Measurements from ENCODE around the gene PLXNA3. TPM values are rescaled to one million over a fixed set of nuclear protein-coding genes. Genes with fewer than 3 reads are reported as not detected.

The PLXNA3 gene
- total RNA-seq (10 to 100 TPM in 7 of 9 donors, 1 to 10 TPM in 2; 2.1 to 46.3 (median 12.1) TPM), polyA plus RNA-seq (10 to 100 TPM; 22.3 to 83.6 (median 27.4) TPM)
- long read RNA-seq, donor 1, partial matches to known transcripts: 249 of 261 reads
- long read RNA-seq, donor 1, other reads (novel, unspliced or antisense): 12 of 261 reads
- long read RNA-seq, donor 2, partial matches to known transcripts: 107 of 108 reads
- long read RNA-seq, donor 2, other reads (novel, unspliced or antisense): 0 of 108 reads
- long read RNA-seq, donor 3: 0 reads
- long read RNA-seq, donor 4, partial matches to known transcripts: 0 of 1 reads
- long read RNA-seq, donor 4, other reads (novel, unspliced or antisense): 1 of 1 reads
- long read RNA-seq, donor 5, full-length matches to known transcripts: 6 of 38 reads
- long read RNA-seq, donor 5, partial matches to known transcripts: 18 of 38 reads
- long read RNA-seq, donor 5, other reads (novel, unspliced or antisense): 14 of 38 reads
- long read RNA-seq, donor 6, partial matches to known transcripts: 1 of 2 reads
- long read RNA-seq, donor 6, other reads (novel, unspliced or antisense): 1 of 2 reads
- long read RNA-seq, donor 7, partial matches to known transcripts: 0 of 1 reads
- long read RNA-seq, donor 7, other reads (novel, unspliced or antisense): 0 of 1 reads
- long read RNA-seq, donor 8: 0 reads
- long read RNA-seq, donor 9: 0 reads
- long read RNA-seq, donor 10: 0 reads

GRCh38 chrX:154458116-154458953 is at the start of gene PLXNA3:
Gene PLXNA3 (plus strand): TSS chrX:154458281. CDS start chrX:154460184, 1,903 bp downstream.
- Histone ChIP-seq H3K36me3 (replicated peaks in 1 of 2) (no peaks in the 10 kb centered on the region), H3K4me3 (peak within 1 kb of the TSS in 2 of 4 donors; percentile 34 to 66), H3K27me3 (no peaks in the 10 kb centered on the region), H3K27ac (peak within 1 kb of the TSS in 2 of 5 donors; percentile 66 to 84), H3K4me1 (replicated peaks in 1 of 2) (no peaks in the 10 kb centered on the region), H3K9me3 (replicated peaks in 1 of 3) (no peaks in the 10 kb centered on the region)
- TF ChIP-seq POLR2A (IDR thresholded peaks at IDR 0.05) (peak; percentile 55 to 79), CTCF (IDR thresholded peaks at IDR 0.05) (no peak)
- DNase-seq: peak in 3 of 7 donors; percentile 33 to 62 (median 40)
- WGBS, 4 donors: 0 to 44% (median 15%) methylated on average over 2 to 61 of the region's 88 CpGs
- intact Hi-C loops (cut with DNase I): no loop called here

- Histone ChIP-seq H3K36me3 (replicated peaks in 1 of 2) (no peaks in the 10 kb centered on the region), H3K9me3 (replicated peaks in 1 of 3) (no peaks in the 10 kb centered on the region), H3K4me3 (peak overlapping the region in 1 of 4 donors; percentile 36), H3K4me1 (replicated peaks in 1 of 2) (peaks cover 0 to 4% of the 10 kb centered on the region in 2 donors), H3K27me3 (peaks cover 4% of the 10 kb centered on the region), H3K27ac (peak overlapping the region in 2 of 5 donors; percentile 7 to 73)
- DNase-seq: no peak
- 43 to 61% (median 55%) methylated on average over 4 to 10 of the region's 10 CpGs for WGBS, 4 donors
- no peak for TF ChIP-seq POLR2A (IDR thresholded peaks at IDR 0.05)
- intact Hi-C loops (cut with DNase I): no loop called here
These were observed 49.3 kb upstream of the PLXNA3 start for GRCh38 chrX:154408659-154409221.

GRCh38 chrX:154409222-154409871 is 48.7 kb upstream of the PLXNA3 start, which contains the start of gene DNASE1L1:
Gene DNASE1L1 (minus strand): TSS chrX:154409254. CDS start chrX:154405568, 3,686 bp downstream.
- TF ChIP-seq CTCF (IDR thresholded peaks at IDR 0.05): no peak
- TF ChIP-seq POLR2A (IDR thresholded peaks at IDR 0.05): peak in 1 of 2 donors; percentile 21
- peak within 1 kb of the TSS in 4 of 5 donors; percentile 7 to 76 (median 58) for H3K27ac ChIP-seq
- 39 to 77% (median 48%) methylated on average over 2 to 26 of the region's 26 CpGs for WGBS, 4 donors
- no peaks in the 10 kb centered on the region for H3K9me3 ChIP-seq (replicated peaks in 1 of 3)
- intact Hi-C loops (cut with DNase I): no loop called here
- peaks cover 4% of the 10 kb centered on the region for H3K27me3 ChIP-seq
- peaks cover 0 to 4% of the 10 kb centered on the region in 2 donors for H3K4me1 ChIP-seq (replicated peaks in 1 of 2)
- H3K4me3 ChIP-seq: peak within 1 kb of the TSS in 1 of 4 donors; percentile 36
- DNase-seq: peak; percentile 79 to 94 (median 92)
- H3K36me3 ChIP-seq (replicated peaks in 1 of 2): no peaks in the 10 kb centered on the region

- Histone ChIP-seq H3K36me3 (replicated peaks in 1 of 2) (no peaks in the 10 kb centered on the region), H3K27ac (peak overlapping the region; percentile 64 to 95 (median 84)), H3K27me3 (peaks cover 4% of the 10 kb centered on the region), H3K4me3 (peak overlapping the region in 3 of 4 donors; percentile 25 to 70 (median 57)), H3K9me3 (replicated peaks in 1 of 3) (no peaks in the 10 kb centered on the region), H3K4me1 (replicated peaks in 1 of 2) (peaks cover 0 to 4% of the 10 kb centered on the region in 2 donors)
- 1 to 35% (median 33%) methylated on average over 13 to 29 of the region's 29 CpGs; no CpG with 5 or more reads in 1 of the 4 donors for WGBS, 4 donors
- peak; percentile 61 to 83 (median 70) for DNase-seq
- no peak for TF ChIP-seq CTCF (IDR thresholded peaks at IDR 0.05)
- TF ChIP-seq POLR2A (IDR thresholded peaks at IDR 0.05): peak in 1 of 2 donors; percentile 47
- intact Hi-C loops (cut with DNase I): no loop called here
These were observed 46.1 kb upstream of the PLXNA3 start for GRCh38 chrX:154411981-154412340.

All from adrenal gland (tissue), 19 donors.